Left ventricle myocardium inferior (tissue), 1 donor: ENCODE data around the gene GPR35. TPM values are rescaled to one million over a fixed set of nuclear protein-coding genes. Genes with fewer than 3 reads are reported as not detected.

Source experiments
- DNase-seq: peaks from one replicate; pipeline ENCODE4 v3.0.0-alpha.2; 2020
- H3K27ac ChIP-seq: fragments of 200-600 bp; replicated peaks from 2 replicates; pipeline ENCODE4 v1.8.0; 2021
- H3K27me3 ChIP-seq: fragments of 200-600 bp; 2 replicates; pipeline ENCODE4 v1.8.0; 2021; ENCODE audit warnings: low read depth
- H3K36me3 ChIP-seq: fragments of 200-600 bp; 2 replicates; pipeline ENCODE4 v1.8.0; 2021
- H3K4me1 ChIP-seq: fragments of 200-600 bp; 2 replicates; pipeline ENCODE4 v1.8.0; 2021
- H3K4me3 ChIP-seq: fragments of 200-600 bp; 2 replicates; pipeline ENCODE4 v1.8.0; 2021; ENCODE audit warnings: mild to moderate bottlenecking, moderate library complexity
- H3K9me3 ChIP-seq: fragments of 200-600 bp; replicated peaks from 2 replicates; pipeline ENCODE4 v1.8.0; 2021
- intact Hi-C: fragments of 100-400 bp; cut with micrococcal nuclease; formaldehyde crosslinking; loops from one replicate; pipeline ENCODE4 v1.11.0; 2022
- total RNA-seq: library from RNA; stranded (reverse); fragmentation: NEBNext Ultra II Directional; extraction: Animal tissue kit (Norgen Biotek cat#: 25700); gene quantifications from one replicate; pipeline ENCODE4 v1.2.1, GENCODE V29; 2021
- TF ChIP-seq, protein P1 (sequence below): fragments of 200-600 bp; IDR thresholded peaks from 2 replicates; pipeline ENCODE4 v1.8.0; 2021; ENCODE audit warnings: antibody characterized with exemption, mild to moderate bottlenecking, borderline replicate concordance
- donor health status: DM: no; HTN: yes; CAD: no; lungs with severe emphysema.

The GPR35 gene
- total RNA-seq, 1 donor from 2014 or later, result 1.3 TPM

DNA sequence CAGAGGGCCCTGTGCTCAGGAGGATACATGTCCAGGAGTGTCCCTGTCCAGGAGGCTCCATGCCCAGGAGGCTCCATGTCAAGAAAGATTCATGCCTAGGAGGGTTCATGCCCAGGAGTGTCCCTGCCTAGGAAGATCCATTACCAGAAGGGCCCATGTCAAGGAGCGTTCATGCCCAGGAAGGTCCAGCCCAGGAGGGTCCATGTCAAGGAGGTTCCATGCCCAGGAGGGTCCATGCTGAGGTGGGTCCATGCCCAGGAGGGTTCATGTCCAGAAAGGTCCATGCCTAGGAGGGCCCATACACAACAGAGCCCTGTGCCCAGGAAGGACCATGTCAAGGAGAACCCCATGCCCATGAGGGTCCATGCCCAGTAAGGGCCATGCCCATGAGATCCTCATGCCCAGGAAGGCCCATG lies 7.0 kb downstream of the GPR35 start:
- no peaks in the 10 kb centered on the region for H3K4me1 ChIP-seq
- H3K27ac ChIP-seq, result no peak overlapping the region
- TF ChIP-seq, protein P1, sequence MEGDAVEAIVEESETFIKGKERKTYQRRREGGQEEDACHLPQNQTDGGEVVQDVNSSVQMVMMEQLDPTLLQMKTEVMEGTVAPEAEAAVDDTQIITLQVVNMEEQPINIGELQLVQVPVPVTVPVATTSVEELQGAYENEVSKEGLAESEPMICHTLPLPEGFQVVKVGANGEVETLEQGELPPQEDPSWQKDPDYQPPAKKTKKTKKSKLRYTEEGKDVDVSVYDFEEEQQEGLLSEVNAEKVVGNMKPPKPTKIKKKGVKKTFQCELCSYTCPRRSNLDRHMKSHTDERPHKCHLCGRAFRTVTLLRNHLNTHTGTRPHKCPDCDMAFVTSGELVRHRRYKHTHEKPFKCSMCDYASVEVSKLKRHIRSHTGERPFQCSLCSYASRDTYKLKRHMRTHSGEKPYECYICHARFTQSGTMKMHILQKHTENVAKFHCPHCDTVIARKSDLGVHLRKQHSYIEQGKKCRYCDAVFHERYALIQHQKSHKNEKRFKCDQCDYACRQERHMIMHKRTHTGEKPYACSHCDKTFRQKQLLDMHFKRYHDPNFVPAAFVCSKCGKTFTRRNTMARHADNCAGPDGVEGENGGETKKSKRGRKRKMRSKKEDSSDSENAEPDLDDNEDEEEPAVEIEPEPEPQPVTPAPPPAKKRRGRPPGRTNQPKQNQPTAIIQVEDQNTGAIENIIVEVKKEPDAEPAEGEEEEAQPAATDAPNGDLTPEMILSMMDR, result no peak
- peak; percentile 4 for DNase-seq
- no peaks in the 10 kb centered on the region for H3K27me3 ChIP-seq
- H3K36me3 ChIP-seq, result no peaks in the 10 kb centered on the region
- no peak overlapping the region for H3K4me3 ChIP-seq
- peaks cover 14% of the 10 kb centered on the region for H3K9me3 ChIP-seq
- intact Hi-C loops, result no loop called here

DNA sequence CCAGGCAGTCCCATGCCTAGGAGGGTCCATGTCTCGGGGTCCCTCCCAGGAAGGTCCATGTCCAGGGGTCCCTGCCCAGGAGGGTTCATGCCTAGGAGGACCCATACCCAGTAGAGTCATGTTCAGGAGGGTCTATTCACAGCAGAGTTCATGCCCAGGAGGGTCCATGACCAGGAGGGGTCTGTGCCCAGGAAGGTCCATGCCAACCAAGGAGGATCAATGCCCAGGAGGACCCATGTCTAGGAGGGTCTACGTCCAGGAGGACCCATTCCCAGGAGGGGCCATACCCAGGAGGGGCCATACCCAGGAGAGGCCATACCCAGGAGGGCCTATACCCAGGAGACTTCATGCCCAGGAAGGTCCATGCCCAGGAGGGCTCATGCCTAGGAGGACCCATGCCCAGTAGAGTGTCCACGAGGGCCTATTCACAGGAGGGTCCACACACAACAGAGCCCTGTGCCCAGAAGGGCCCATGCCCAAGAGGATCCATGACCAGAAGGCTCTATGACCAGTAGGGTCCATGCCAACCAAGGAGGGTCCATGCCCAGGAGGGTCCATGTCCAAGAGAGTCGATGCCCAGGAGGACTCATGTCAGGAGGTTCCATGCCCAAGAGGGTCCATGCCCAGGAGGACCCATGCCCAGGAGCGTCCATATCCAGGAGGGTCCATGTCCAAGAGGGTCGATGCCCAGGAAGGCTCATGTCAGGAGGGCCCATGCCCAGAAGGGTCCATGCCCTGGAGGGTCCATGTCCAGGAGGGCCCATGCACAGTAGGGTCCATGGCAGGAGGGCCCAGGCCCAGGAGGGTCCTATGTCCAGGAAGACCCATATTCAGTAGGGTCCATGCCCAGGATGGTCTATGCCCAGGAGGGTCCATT lies 10.1 kb downstream of the GPR35 start:
- DNase-seq, result peak; percentile 5
- no peaks in the 10 kb centered on the region for H3K36me3 ChIP-seq
- H3K27ac ChIP-seq, result no peak overlapping the region
- no peaks in the 10 kb centered on the region for H3K4me1 ChIP-seq
- peaks cover 14% of the 10 kb centered on the region for H3K9me3 ChIP-seq
- H3K4me3 ChIP-seq, result no peak overlapping the region
- TF ChIP-seq, protein P1, result no peak
- H3K27me3 ChIP-seq, result peaks cover 5% of the 10 kb centered on the region
- intact Hi-C loops, result no loop called here

DNA sequence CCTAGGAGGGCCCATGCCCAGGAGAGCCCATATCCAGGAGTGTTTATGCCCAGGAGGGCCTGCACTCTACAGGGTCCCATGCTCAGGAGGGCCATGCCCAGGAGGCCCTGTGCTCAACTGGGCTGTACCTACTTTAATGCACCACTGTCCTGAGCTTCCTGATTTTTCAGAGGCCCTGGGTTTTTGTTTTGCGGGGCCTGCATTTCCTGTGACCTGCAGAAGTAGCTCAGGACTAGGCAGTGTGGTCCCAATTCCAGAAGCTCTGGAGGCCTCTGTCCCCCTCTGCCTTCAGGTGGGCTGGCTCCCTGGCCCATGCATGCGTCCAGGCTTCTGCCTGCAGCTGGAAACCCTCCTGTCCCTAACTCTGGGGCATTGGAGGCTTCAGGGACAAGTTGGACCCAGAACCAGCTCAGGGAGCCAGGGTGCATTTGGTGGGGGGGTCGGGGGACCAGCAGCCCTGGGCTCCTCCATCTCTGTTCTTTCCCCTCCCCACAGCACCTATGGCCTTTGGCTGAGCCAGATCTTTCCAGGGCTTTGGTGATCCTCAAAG lies 10.8 kb downstream of the GPR35 start:
- peaks cover 14% of the 10 kb centered on the region for H3K9me3 ChIP-seq
- peaks cover 5% of the 10 kb centered on the region for H3K27me3 ChIP-seq
- no peaks in the 10 kb centered on the region for H3K4me1 ChIP-seq
- no peak overlapping the region for H3K27ac ChIP-seq
- intact Hi-C loops, result no loop called here
- DNase-seq, result peak; percentile 6
- no peaks in the 10 kb centered on the region for H3K36me3 ChIP-seq
- TF ChIP-seq, protein P1, result no peak
- H3K4me3 ChIP-seq, result no peak overlapping the region

DNA sequence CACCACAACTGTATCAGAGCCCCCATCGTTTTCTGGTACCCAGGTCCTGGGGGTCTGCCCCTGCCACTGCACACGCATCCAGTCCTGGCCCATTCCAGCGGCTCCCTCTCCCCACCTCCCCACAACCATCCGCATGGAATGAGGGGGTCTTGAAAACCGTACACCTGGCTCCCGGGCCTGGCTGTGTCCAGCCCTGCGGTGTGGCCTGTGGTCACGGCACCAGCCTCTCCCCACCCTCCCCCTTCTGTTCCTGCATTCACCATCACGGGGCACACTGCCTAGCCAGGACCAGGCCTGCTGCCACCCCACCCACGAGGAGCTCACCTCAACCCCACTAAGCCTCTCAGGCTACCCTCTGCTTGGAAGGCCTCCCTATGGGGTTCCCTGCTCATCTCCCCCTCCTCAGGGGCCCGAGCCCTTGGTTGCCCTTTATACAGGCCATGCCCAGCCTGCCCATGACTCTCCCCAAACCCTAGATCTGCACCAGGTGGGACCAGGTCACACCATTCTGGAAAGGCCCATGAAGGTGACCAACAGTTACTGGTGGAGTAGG lies 11.4 kb downstream of the GPR35 start:
- Histone ChIP-seq H3K27me3 (peaks cover 5% of the 10 kb centered on the region), H3K9me3 (peaks cover 14% of the 10 kb centered on the region), H3K27ac (no peak overlapping the region), H3K36me3 (no peaks in the 10 kb centered on the region), H3K4me3 (no peak overlapping the region), H3K4me1 (no peaks in the 10 kb centered on the region)
- TF ChIP-seq, protein P1, result no peak
- intact Hi-C loops, result no loop called here
- peak; percentile 6 for DNase-seq

DNA sequence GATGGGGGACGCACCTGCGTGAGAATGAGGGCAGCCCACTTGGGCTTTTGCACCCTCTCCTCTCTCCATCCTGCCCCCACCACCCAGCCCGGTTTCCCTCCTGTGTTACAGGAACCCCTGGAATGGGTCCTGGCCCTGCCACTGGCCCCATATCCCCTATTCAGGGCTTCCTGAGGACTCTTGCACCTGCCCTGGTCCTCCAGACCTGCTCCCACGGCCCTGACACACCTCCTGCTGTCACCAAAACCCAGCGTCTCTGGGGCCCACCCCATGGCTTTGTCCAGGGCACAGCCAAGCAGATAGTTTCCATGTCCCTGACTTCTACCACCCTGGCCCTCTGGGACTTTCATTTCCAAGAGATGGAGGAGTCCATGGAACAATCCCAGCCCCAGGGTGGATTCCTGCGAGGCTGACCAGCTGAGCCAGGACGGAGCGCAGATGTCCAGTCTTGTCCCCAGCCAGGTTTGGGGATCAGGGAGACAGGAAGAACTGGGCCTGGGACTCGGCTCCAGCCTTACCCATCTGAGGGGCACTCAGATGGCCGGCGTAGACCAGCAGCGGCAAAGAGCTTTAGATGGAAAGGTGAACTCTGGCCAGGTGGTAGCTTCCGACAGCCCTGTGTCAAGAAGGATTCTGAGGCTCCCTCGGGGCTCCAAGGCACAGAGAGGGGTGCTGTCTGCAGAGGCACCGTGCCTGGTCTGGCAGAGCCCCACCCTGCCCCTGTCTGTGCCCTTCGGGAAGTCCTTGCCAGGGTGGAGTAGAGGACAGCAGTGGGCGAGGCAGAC lies 12.0 kb downstream of the GPR35 start:
- H3K4me3 ChIP-seq, result no peak overlapping the region
- no peaks in the 10 kb centered on the region for H3K4me1 ChIP-seq
- peaks cover 9% of the 10 kb centered on the region for H3K27me3 ChIP-seq
- H3K36me3 ChIP-seq, result no peaks in the 10 kb centered on the region
- H3K27ac ChIP-seq, result no peak overlapping the region
- intact Hi-C loops, result no loop called here
- H3K9me3 ChIP-seq, result peaks cover 14% of the 10 kb centered on the region
- peak; percentile 3 for DNase-seq
- TF ChIP-seq, protein P1, result no peak
